Fibroblast of lung (primary cell): ENCODE data around the gene SMC3.

Experiments
- EZH2 ChIP-seq: IDR thresholded peaks from 2 replicates; pipeline ENCODE4 v1.5.1; 2012; ENCODE audit warnings: low read length, control low read depth, mild to moderate bottlenecking; ENCODE audit errors: missing control alignments
- TF ChIP-seq, protein P1 (sequence below), 2 donors: IDR thresholded peaks in 1 of 2; conservative IDR thresholded peaks in 1 of 2; 1 replicate in 1 of 2; 2 replicates in 1 of 2; pipeline ENCODE4 v1.5.1; 2011 to 2012; ENCODE audit warnings: low read length in 2 of 2, control low read depth in 1 of 2, inconsistent platforms in 1 of 2, low read depth in 1 of 2, mild to moderate bottlenecking in 1 of 2

DNA sequence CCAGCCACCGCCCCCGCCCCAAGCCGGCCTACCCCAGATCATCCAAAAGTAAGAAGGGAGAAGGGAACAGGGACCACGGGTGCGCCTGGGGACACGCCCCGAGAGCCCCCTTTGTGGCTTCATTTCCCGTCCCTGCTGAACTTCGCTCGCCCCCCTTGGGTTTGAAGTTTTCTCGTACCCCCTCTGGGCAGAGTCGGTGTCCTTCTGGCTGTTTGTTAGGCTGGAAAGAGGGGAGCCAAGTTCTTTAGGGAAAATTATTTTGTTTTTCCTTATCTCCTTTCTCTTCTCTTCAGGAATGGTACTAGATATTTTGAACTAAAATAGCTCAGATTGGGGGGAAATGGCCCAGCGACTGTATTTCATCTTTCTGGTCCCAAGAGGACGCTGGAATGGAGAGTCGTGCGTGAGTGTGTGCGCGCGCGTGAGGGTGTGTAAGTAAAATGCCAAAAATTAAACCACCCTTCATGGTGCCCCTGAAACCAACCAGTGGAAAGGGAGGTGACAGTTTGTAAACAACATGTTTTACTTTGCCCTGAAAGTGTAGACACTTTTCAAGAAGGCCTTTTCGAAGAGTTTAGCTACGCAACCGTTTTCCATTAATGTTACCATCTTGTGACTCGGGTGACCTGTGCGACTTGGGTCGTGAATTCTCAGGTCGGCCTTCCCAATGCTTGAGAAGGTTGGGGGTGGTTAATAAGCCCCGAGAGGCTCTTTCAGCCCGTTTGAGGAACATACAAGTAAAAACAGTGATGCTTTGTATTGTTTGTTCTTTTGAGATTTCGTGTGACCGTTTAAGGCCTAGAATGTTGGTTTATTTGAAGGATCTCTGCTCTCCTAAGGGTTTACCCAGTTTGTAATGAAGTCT lies 77.3 kb downstream of the SMC3 start:
- TF ChIP-seq, protein P1, sequence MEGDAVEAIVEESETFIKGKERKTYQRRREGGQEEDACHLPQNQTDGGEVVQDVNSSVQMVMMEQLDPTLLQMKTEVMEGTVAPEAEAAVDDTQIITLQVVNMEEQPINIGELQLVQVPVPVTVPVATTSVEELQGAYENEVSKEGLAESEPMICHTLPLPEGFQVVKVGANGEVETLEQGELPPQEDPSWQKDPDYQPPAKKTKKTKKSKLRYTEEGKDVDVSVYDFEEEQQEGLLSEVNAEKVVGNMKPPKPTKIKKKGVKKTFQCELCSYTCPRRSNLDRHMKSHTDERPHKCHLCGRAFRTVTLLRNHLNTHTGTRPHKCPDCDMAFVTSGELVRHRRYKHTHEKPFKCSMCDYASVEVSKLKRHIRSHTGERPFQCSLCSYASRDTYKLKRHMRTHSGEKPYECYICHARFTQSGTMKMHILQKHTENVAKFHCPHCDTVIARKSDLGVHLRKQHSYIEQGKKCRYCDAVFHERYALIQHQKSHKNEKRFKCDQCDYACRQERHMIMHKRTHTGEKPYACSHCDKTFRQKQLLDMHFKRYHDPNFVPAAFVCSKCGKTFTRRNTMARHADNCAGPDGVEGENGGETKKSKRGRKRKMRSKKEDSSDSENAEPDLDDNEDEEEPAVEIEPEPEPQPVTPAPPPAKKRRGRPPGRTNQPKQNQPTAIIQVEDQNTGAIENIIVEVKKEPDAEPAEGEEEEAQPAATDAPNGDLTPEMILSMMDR (conservative IDR thresholded peaks at IDR 0.05 in 1 of 2, IDR thresholded peaks at IDR 0.05 in 1 of 2; ENCODE audit: low read depth in 1 of 2, low read length in 2 of 2) = no peak
- TF ChIP-seq EZH2 = peak; percentile 64
